Measurements from ENCODE around the gene SYNDIG1.

GRCh38 chr20:24506696-24507095 lies 37.3 kb downstream of the SYNDIG1 start:
- TF ChIP-seq POLR2AphosphoS5 (IDR thresholded peaks at IDR 0.05) (no peak), CTCF (IDR thresholded peaks at IDR 0.05) (no peak)

Data from transverse colon (tissue), 4 donors.